GM19238 (cell line): ENCODE data around the gene TOX3.

Experiments used
- DNase-seq: peaks from one replicate; pipeline ENCODE4 v3.0.0; 2011; ENCODE audit warnings: low spot score; ENCODE audit not compliant: insufficient read length

Gene TOX3

GRCh38 chr16:52398021-52398420 is 148.9 kb downstream of the TOX3 start:
- no peak for DNase-seq

- no peak for DNase-seq
Observed at GRCh38 chr16:52393448-52393847, 153.5 kb downstream of the TOX3 start.

- no peak for DNase-seq
Observed at GRCh38 chr16:52389045-52389444, 157.9 kb downstream of the TOX3 start.
